HEK293T (cell line): ENCODE results near the gene TRAPPC12.
A peak's percentile ranks its signal among the peaks of the same experiment; 100 is the strongest.

Source experiments
- CTCF ChIA-PET: fragments of 350-600 bp; formaldehyde crosslinking; extraction: SDS; loops from one replicate; lab custom pipeline; 2021; ENCODE audit warnings: antibody characterized with exemption, inconsistent platforms; lab: Yijun Ruan, JAX
- POLR2A ChIA-PET: fragments of 350-600 bp; formaldehyde crosslinking; extraction: SDS; loops from one replicate; lab custom pipeline; 2020; ENCODE audit warnings: antibody characterized with exemption, inconsistent platforms; lab: Yijun Ruan, JAX
- DNase-seq: peaks from one replicate; pipeline ENCODE4 v3.0.0; 2012; ENCODE audit warnings: mixed read lengths; ENCODE audit errors: extremely low spot score
- ARNT ChIP-seq: fragments of 450-650 bp; IDR thresholded peaks from 2 replicates; pipeline ENCODE4 v1.6.1; 2017; ENCODE audit warnings: mild to moderate bottlenecking
- BHLHE40 ChIP-seq: fragments of 450-650 bp; IDR thresholded peaks from 2 replicates; pipeline ENCODE4 v1.6.1; 2016; ENCODE audit warnings: mild to moderate bottlenecking, moderate library complexity, borderline replicate concordance
- CTBP1 ChIP-seq: fragments of 450-650 bp; IDR thresholded peaks from 2 replicates; pipeline ENCODE4 v1.6.1; 2016; ENCODE audit warnings: borderline replicate concordance
- ELF4 ChIP-seq: fragments of 450-650 bp; IDR thresholded peaks from 2 replicates; pipeline ENCODE4 v1.6.1; 2017; ENCODE audit warnings: antibody characterized with exemption
- FOXA1 ChIP-seq: fragments of 450-650 bp; IDR thresholded peaks from 2 replicates; pipeline ENCODE4 v1.6.1; 2016; ENCODE audit warnings: mild to moderate bottlenecking
- FOXK2 ChIP-seq: fragments of 450-650 bp; IDR thresholded peaks from 2 replicates; pipeline ENCODE4 v1.6.1; 2016; ENCODE audit warnings: mild to moderate bottlenecking
- FOXM1 ChIP-seq: fragments of 450-650 bp; IDR thresholded peaks from 2 replicates; pipeline ENCODE4 v1.6.1; 2017; ENCODE audit warnings: mild to moderate bottlenecking, borderline replicate concordance
- HDGF ChIP-seq: fragments of 450-650 bp; IDR thresholded peaks from 2 replicates; pipeline ENCODE4 v1.6.1; 2017; ENCODE audit warnings: antibody characterized with exemption, borderline replicate concordance
- L3MBTL2 ChIP-seq: fragments of 450-650 bp; conservative IDR thresholded peaks from 2 replicates; pipeline ENCODE4 v1.6.1; 2016; ENCODE audit warnings: mild to moderate bottlenecking
- LEF1 ChIP-seq: fragments of 450-650 bp; IDR thresholded peaks from 2 replicates; pipeline ENCODE4 v1.6.1; 2017; ENCODE audit warnings: mild to moderate bottlenecking, borderline replicate concordance
- NFRKB ChIP-seq: fragments of 450-650 bp; IDR thresholded peaks from 2 replicates; pipeline ENCODE4 v1.6.1; 2016; ENCODE audit warnings: mild to moderate bottlenecking, moderate library complexity
- SP1 ChIP-seq: fragments of 450-650 bp; IDR thresholded peaks from 2 replicates; pipeline ENCODE4 v1.6.1; 2017
- SUZ12 ChIP-seq: fragments of 450-650 bp; IDR thresholded peaks from 2 replicates; pipeline ENCODE4 v1.6.1; 2016; ENCODE audit warnings: mild to moderate bottlenecking
- TARDBP ChIP-seq: fragments of 450-650 bp; IDR thresholded peaks from 2 replicates; pipeline ENCODE4 v1.6.1; 2016
- ZNF384 ChIP-seq: fragments of 450-650 bp; IDR thresholded peaks from 2 replicates; pipeline ENCODE4 v1.6.1; 2016
- TF ChIP-seq, protein P1 (sequence below): fragments of 450-650 bp; IDR thresholded peaks from 2 replicates; pipeline ENCODE4 v1.6.1; 2016

The TRAPPC12 gene

DNA sequence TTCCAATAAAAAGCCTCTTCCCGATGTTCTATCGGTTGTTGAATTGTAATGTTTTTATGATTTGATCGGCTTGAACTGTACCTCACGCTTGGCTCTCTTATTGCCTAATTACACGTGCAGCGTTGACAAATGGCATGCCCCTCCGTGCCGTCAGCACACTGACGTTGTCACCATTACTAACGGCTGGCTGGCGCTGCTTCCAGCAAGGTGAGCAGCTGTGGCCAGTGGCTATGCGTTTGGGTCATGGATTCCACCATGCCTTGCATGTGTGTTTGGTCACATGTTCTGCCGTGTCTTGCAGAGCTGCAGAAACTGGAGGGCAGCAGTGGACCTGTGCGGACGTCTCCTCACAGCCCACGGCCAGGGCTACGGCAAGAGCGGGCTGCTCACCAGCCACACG lies 42.1 kb downstream of the TRAPPC12 start:
- ChIA-PET POLR2A (no interaction called here), CTCF (no interaction called here)
- DNase-seq, result no peak
- TF ChIP-seq ARNT, result no peak
- TF ChIP-seq SUZ12, result no peak
- no peak for TF ChIP-seq FOXK2
- TF ChIP-seq BHLHE40, result no peak
- TF ChIP-seq FOXM1, result no peak
- TF ChIP-seq ELF4, result no peak
- TF ChIP-seq ZNF384, result no peak
- TF ChIP-seq SP1, result no peak
- TF ChIP-seq NFRKB, result no peak
- TF ChIP-seq, protein P1, sequence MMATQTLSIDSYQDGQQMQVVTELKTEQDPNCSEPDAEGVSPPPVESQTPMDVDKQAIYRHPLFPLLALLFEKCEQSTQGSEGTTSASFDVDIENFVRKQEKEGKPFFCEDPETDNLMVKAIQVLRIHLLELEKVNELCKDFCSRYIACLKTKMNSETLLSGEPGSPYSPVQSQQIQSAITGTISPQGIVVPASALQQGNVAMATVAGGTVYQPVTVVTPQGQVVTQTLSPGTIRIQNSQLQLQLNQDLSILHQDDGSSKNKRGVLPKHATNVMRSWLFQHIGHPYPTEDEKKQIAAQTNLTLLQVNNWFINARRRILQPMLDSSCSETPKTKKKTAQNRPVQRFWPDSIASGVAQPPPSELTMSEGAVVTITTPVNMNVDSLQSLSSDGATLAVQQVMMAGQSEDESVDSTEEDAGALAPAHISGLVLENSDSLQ, result no peak
- TF ChIP-seq L3MBTL2, result no peak
- TF ChIP-seq LEF1, result no peak
- no peak for TF ChIP-seq HDGF
- TF ChIP-seq TARDBP, result no peak
- TF ChIP-seq CTBP1, result no peak

DNA sequence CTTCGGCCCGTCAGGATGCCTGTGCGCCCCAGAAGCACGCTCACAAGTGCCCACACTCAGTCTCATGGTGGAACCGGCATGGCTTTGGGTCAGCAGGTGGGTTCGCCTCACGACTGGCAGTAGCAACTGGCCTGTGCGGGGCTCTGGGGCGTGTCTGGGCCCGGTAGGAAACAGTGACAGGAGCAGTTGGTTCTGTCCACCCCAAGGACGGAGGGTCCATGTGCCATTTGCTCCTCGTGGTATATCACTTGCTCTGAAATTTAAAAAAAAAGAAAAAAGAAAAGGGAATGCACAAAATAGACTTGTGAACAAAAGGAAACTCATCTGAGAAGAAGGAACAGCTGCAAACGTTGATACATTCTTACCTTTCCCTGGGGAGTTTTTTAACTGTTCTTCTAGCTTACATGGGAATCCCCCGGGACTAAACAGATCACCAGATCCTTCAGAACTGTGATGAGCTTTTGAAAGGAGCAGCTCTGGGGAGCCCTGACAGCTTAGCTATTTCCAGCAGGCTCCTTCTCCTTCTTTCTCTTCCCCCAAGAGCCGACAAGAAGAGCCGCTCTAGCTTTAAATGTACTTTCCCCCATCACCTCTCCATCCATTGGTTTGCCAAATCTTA lies 42.8 kb downstream of the TRAPPC12 start:
- no peak for DNase-seq
- POLR2A ChIA-PET, result no interaction called here
- CTCF ChIA-PET, result no interaction called here
- no peak for TF ChIP-seq LEF1
- no peak for TF ChIP-seq FOXM1
- no peak for TF ChIP-seq L3MBTL2
- no peak for TF ChIP-seq ELF4
- no peak for TF ChIP-seq FOXK2
- TF ChIP-seq BHLHE40, result no peak
- TF ChIP-seq SUZ12, result no peak
- no peak for TF ChIP-seq FOXA1
- TF ChIP-seq ARNT, result no peak
- TF ChIP-seq CTBP1, result no peak
- TF ChIP-seq TARDBP, result no peak
- TF ChIP-seq, protein P1, result no peak
- TF ChIP-seq NFRKB, result no peak
- no peak for TF ChIP-seq SP1
- no peak for TF ChIP-seq HDGF
- no peak for TF ChIP-seq ZNF384

DNA sequence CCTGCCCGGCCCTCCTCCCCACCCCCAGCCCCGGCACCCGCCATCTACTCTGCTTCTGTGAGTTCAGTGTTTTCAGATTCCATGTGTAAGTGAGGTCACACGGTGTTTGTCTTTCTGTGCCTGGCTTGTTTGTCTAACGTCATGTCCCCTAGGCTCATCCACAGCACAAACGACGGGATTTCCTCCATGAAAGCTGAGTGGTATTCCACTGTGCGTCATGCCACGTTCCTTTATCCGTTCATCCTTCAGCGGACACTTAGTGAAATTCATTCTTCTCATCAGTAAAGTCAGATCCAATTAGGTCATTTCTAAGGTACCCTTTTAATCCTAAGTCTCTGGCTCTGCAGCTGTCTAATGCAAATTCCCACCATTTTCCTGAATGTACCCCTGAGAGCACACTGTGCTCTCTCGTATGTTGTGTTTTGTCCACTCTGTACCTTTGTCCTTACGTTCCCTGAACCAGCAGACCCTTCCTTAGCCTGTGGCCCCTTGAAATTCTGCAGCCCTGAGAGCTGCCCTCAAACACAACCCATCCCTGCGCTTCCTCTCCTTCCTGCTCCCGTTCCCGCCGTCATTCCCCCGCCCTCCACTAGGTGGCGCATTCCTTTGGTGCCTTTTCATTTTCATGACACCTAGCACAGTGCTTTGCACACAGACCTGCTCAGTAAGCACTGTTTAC lies 44.1 kb downstream of the TRAPPC12 start:
- peak; percentile 80 for DNase-seq
- ChIA-PET CTCF (interaction anchor here (1.0 to 1.9 kb wide), 7 partner anchors 10 to 228 kb away, joined by 3 to 9 read pairs (median 4); no protein-coding TSS in a partner anchor), POLR2A (no interaction called here)
- TF ChIP-seq ZNF384, result no peak
- TF ChIP-seq ELF4, result no peak
- TF ChIP-seq LEF1, result no peak
- TF ChIP-seq CTBP1, result no peak
- TF ChIP-seq L3MBTL2, result no peak

DNA sequence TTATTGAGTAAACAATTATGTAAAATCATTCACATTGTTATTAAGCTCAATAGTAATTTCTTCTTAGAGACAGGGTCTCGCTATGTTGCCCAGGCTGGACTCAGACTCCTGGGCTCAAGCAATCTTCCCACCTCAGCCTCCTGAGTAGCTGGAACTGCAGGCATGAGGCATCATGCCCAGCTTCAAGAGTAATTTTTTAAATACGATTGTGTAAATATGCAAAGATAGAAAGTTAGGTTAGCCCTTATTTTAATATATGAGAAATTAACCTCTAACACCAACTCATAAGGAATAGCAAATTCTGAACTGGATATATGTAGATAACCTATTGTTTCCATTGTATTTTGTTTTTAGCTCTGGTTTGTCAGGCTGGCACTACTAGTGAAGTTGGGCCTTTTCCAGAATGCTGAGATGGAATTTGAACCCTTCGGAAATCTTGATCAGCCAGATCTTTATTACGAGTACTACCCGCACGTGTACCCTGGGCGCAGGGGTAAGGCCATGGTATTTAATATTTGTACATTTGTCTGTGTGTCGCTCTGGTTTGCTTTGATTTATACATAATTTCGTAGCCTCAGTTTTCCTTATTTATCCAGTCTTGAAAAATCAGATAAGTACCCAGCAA lies 44.8 kb downstream of the TRAPPC12 start:
- ChIA-PET POLR2A (no interaction called here), CTCF (interaction anchor here (1.1 to 1.9 kb wide), 6 partner anchors 9 to 227 kb away, joined by 3 to 9 read pairs (median 4); no protein-coding TSS in a partner anchor)
- no peak for DNase-seq
- TF ChIP-seq BHLHE40 (no peak), HDGF (no peak), SP1 (no peak), FOXA1 (no peak), ZNF384 (no peak), FOXK2 (no peak), NFRKB (no peak), L3MBTL2 (no peak), CTBP1 (no peak), LEF1 (no peak), FOXM1 (no peak)
- TF ChIP-seq, protein P1, result no peak

DNA sequence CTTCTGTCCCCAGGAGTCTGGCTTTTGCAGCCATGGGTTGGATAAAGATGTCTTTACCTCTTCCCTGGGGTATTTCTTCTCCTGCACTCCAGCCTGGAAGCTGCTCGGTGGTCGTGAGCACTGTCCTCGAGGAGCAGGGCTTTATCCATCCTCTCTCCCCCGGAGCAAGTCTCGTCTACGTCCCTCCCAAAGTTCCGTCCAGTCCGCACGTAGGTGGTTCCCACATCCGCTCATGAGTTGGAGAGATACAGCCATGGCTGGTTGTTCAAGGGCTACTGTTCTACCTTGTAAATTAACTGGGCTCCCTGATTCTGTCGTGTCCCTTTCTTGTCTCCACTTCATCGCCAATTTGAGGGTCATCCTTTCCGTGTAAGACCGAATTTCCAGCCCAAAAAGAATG lies 47.1 kb downstream of the TRAPPC12 start:
- DNase-seq, result no peak
- ChIA-PET CTCF (no interaction called here), POLR2A (no interaction called here)
- no peak for TF ChIP-seq TARDBP
- no peak for TF ChIP-seq L3MBTL2
- TF ChIP-seq BHLHE40, result no peak
- no peak for TF ChIP-seq ZNF384
- TF ChIP-seq, protein P1, result no peak
- TF ChIP-seq ELF4, result no peak
- TF ChIP-seq SUZ12, result no peak
- TF ChIP-seq FOXK2, result no peak
- no peak for TF ChIP-seq SP1
- TF ChIP-seq LEF1, result no peak
- no peak for TF ChIP-seq HDGF
- TF ChIP-seq NFRKB, result no peak
- no peak for TF ChIP-seq FOXA1
